ENCODE measurements around the gene FANK1.

The FANK1 gene

GRCh38 chr10:126029999-126030398, 133.6 kb downstream of the FANK1 start:
- no peak for TF ChIP-seq CTCF (IDR thresholded peaks at IDR 0.05; ENCODE audit: insufficient read depth, missing control alignments)
- FAIRE-seq (no peak), DNase-seq (ENCODE audit: insufficient read length, low spot score) (no peak)

DNA sequence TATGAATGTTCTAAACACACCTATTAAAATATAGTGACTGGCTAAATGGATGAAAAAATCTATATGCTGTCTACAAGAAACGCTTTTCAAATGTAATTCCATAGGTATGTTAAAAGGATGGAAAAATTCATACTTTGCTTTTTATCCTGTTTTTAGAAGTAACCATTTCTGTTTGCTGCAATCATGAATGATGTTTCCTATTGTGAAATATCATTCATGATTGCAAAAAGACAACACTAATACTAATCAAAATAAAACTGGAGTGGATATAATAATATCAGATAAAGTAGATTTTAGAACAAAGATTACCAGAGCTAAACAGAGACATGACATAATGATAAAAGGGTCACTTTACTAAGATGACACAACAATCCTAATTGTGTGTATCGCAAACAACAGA, 138.2 kb downstream of the FANK1 start:
- DNase-seq (ENCODE audit: insufficient read length, low spot score): no peak
- FAIRE-seq: no peak
- no peak for TF ChIP-seq CTCF (IDR thresholded peaks at IDR 0.05; ENCODE audit: insufficient read depth, missing control alignments)

DNA sequence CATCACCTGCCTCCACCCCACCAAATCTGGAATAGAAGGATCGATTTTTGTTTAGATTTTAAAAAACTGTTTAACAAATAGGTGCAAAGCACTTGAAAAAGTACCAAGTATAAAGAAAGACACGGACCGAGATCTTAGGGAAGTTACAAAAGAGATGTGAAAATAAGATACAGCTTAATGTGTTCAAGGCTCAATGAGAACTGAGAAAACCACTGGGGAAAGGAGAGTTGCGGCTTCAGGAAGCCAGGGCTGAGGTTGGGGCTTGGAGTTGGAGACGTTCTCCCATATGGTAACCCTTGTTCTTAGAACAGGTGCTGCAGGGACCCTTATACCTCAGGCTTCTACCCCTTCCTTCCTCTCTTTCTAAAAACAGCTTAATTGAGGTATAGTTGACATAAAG, 140.2 kb downstream of the FANK1 start:
- no peak for FAIRE-seq
- DNase-seq (ENCODE audit: insufficient read length, low spot score): no peak
- no peak for TF ChIP-seq CTCF (IDR thresholded peaks at IDR 0.05; ENCODE audit: insufficient read depth, missing control alignments)

DNA sequence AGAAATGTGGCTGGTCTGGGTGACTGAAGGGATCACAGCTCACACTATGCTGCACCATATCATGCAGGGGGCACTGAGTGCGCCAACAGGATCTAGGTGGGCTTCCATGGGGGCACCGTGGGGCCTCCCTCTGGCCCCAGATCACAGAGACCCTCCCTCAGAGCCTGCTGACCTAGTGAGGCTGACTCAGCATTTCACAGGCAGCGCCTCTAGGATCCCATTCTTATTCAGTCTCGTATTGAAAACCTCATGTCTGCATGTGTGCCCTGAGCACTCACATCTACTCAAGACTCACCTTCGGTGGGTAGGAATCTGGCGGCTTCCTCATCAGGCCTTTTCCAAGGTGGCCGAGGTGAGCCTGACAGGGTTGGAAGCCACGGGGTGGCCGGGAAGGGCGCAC, 141.6 kb downstream of the FANK1 start:
- DNase-seq (ENCODE audit: insufficient read length, low spot score) (no peak), FAIRE-seq (no peak)
- TF ChIP-seq CTCF (IDR thresholded peaks at IDR 0.05; ENCODE audit: insufficient read depth, missing control alignments): no peak

DNA sequence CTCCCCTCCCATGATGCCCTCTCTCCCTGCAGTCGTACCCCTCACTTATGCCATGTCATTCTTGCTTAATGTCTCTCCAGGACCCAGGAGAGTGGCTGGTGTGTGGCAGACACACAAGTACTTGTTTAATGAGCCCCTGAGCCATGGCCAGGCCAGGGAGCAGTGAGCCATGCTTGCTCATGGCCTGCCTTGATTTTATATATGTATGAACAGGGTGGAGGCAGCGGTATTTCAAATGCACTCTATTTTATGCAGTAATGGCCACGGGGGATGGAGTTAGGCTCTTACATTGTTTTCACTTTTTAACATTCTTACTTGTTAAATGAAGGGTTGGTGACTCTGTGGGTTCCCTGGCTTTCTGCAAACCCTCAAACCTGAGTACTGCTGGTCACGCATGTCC, 144.8 kb downstream of the FANK1 start:
- no peak for DNase-seq (ENCODE audit: insufficient read length, low spot score)
- FAIRE-seq: no peak
- no peak for TF ChIP-seq CTCF (IDR thresholded peaks at IDR 0.05; ENCODE audit: insufficient read depth, missing control alignments)

GRCh38 chr10:126041804-126042231, 145.5 kb downstream of the FANK1 start:
- FAIRE-seq (no peak), DNase-seq (ENCODE audit: insufficient read length, low spot score) (no peak)
- no peak for TF ChIP-seq CTCF (IDR thresholded peaks at IDR 0.05; ENCODE audit: insufficient read depth, missing control alignments)

DNA sequence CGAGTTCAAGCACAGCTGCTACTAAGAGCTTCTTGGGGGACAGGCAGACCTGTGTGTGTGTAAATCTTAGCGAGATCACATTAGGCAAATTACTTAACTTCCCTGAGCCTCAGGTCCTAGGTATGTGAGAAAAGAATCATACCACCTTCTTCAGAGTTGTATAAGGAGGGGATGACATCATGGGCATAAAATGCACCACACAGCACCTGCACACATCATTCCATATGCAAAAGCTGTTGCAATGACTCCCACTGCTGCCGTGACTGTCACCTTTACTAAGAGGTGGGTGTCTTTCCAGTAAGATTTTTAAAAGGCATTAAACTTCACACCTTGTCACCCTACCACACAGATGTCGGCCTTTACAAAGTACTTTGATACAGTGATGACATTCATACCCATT, 146.0 kb downstream of the FANK1 start:
- no peak for TF ChIP-seq CTCF (IDR thresholded peaks at IDR 0.05; ENCODE audit: insufficient read depth, missing control alignments)
- DNase-seq (ENCODE audit: insufficient read length, low spot score) (no peak), FAIRE-seq (no peak)
